ENCODE data around the gene TC2N.
A peak's percentile ranks its signal among the peaks of the same experiment; 100 is the strongest.
"Not testable (repeated sequence)": the region's sequence is repeated elsewhere in the genome, so short reads cannot be mapped to it uniquely, and the experiment has no call there.

TC2N gene

GRCh38 chr14:91835920-91836843 is 31.2 kb downstream of the TC2N start:
- FAIRE-seq = peak; percentile 54
- DNase-seq (ENCODE audit: insufficient read length, low spot score) = peak; percentile 36

GRCh38 chr14:91835197-91835919 is 32.0 kb downstream of the TC2N start:
- FAIRE-seq = peak; percentile 70
- DNase-seq (ENCODE audit: insufficient read length, low spot score) = no peak

- FAIRE-seq (no peak), DNase-seq (ENCODE audit: insufficient read length, low spot score) (no peak)
These were observed 32.8 kb downstream of the TC2N start for GRCh38 chr14:91834571-91834970.

- FAIRE-seq (peak; percentile 60), DNase-seq (ENCODE audit: insufficient read length, low spot score) (no peak)
These were observed 36.0 kb downstream of the TC2N start for GRCh38 chr14:91831337-91831736.

GRCh38 chr14:91830777-91831176 is 36.6 kb downstream of the TC2N start:
- no peak for DNase-seq (ENCODE audit: insufficient read length, low spot score)
- peak; percentile 57 for FAIRE-seq

- FAIRE-seq (no peak), DNase-seq (ENCODE audit: insufficient read length, low spot score) (no peak)
These were observed 37.8 kb downstream of the TC2N start for GRCh38 chr14:91829511-91829910.

- no peak for FAIRE-seq
- no peak for DNase-seq (ENCODE audit: insufficient read length, low spot score)
These were observed 39.6 kb downstream of the TC2N start for GRCh38 chr14:91827746-91828145.

GRCh38 chr14:91817566-91818325 is 49.6 kb downstream of the TC2N start:
- FAIRE-seq (peak; percentile 82), DNase-seq (ENCODE audit: insufficient read length, low spot score) (no peak)

- DNase-seq (ENCODE audit: insufficient read length, low spot score) (no peak), FAIRE-seq (no peak)
These were observed 53.0 kb downstream of the TC2N start for GRCh38 chr14:91814317-91814716.

- DNase-seq (ENCODE audit: insufficient read length, low spot score) (no peak), FAIRE-seq (no peak)
These were observed 56.6 kb downstream of the TC2N start for GRCh38 chr14:91810699-91811098.

GRCh38 chr14:91806716-91807115 is 60.6 kb downstream of the TC2N start:
- no peak for FAIRE-seq

GRCh38 chr14:91806094-91806493 is 61.2 kb downstream of the TC2N start:
- not testable (repeated sequence) for FAIRE-seq; DNase-seq (ENCODE audit: insufficient read length, low spot score)

More at GRCh38 chr14:91806716-91807115, 60.6 kb downstream of the TC2N start:
- DNase-seq (ENCODE audit: insufficient read length, low spot score) = no peak

GRCh38 chr14:91805659-91806058 is 61.7 kb downstream of the TC2N start:
- FAIRE-seq (no peak), DNase-seq (ENCODE audit: insufficient read length, low spot score) (no peak)

GRCh38 chr14:91801358-91801757 is 66.0 kb downstream of the TC2N start:
- no peak for DNase-seq (ENCODE audit: insufficient read length, low spot score)
- FAIRE-seq = no peak

- FAIRE-seq = no peak
- DNase-seq (ENCODE audit: insufficient read length, low spot score) = no peak
These were observed 70.6 kb downstream of the TC2N start for GRCh38 chr14:91796617-91797347.

GRCh38 chr14:91793704-91794103 is 73.6 kb downstream of the TC2N start:
- FAIRE-seq = no peak
- no peak for DNase-seq (ENCODE audit: insufficient read length, low spot score)

- no peak for FAIRE-seq
- no peak for DNase-seq (ENCODE audit: insufficient read length, low spot score)
These were observed 81.1 kb downstream of the TC2N start for GRCh38 chr14:91786188-91786587.

- no peak for DNase-seq (ENCODE audit: insufficient read length, low spot score)
- peak; percentile 86 for FAIRE-seq
These were observed 86.9 kb downstream of the TC2N start for GRCh38 chr14:91780452-91780851.

GRCh38 chr14:91778217-91778616 is 89.1 kb downstream of the TC2N start:
- no peak for DNase-seq (ENCODE audit: insufficient read length, low spot score)

More at GRCh38 chr14:91778217-91778616, 89.1 kb downstream of the TC2N start:
- no peak for FAIRE-seq

All from GM19239 (cell line).